ENCODE data around the gene APBB3.
"Not testable (repeated sequence)": the region's sequence is repeated elsewhere in the genome, so short reads cannot be mapped to it uniquely, and the experiment has no call there.

DNA sequence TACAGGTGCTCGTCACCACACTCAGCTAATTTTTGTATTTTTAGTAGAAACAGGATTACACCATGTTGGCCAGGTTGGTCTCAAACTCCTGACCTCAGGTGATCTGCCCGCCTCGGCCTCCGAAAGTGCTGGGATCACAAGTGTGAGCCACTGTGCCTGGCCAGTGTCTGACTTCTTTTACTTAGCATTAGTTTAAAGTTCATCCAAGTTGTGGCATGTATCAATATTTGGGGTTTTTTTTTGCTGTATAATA lies 39.0 kb upstream of the APBB3 start:
- TF ChIP-seq, protein P1, sequence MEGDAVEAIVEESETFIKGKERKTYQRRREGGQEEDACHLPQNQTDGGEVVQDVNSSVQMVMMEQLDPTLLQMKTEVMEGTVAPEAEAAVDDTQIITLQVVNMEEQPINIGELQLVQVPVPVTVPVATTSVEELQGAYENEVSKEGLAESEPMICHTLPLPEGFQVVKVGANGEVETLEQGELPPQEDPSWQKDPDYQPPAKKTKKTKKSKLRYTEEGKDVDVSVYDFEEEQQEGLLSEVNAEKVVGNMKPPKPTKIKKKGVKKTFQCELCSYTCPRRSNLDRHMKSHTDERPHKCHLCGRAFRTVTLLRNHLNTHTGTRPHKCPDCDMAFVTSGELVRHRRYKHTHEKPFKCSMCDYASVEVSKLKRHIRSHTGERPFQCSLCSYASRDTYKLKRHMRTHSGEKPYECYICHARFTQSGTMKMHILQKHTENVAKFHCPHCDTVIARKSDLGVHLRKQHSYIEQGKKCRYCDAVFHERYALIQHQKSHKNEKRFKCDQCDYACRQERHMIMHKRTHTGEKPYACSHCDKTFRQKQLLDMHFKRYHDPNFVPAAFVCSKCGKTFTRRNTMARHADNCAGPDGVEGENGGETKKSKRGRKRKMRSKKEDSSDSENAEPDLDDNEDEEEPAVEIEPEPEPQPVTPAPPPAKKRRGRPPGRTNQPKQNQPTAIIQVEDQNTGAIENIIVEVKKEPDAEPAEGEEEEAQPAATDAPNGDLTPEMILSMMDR (IDR thresholded peaks at IDR 0.05; ENCODE audit: poor library complexity, severe bottlenecking) = not testable (repeated sequence)
- TF ChIP-seq EP300 (conservative IDR thresholded peaks at IDR 0.05; ENCODE audit: poor library complexity, severe bottlenecking); EZH2 (IDR thresholded peaks at IDR 0.05; ENCODE audit: borderline replicate concordance, insufficient read depth, low read length, poor library complexity, severe bottlenecking); REST (IDR thresholded peaks at IDR 0.05; ENCODE audit: borderline replicate concordance); POLR2AphosphoS5 (IDR thresholded peaks at IDR 0.05); MXI1 (conservative IDR thresholded peaks at IDR 0.05; ENCODE audit: poor library complexity, severe bottlenecking): not testable (repeated sequence)

Measured in neural cell (in vitro differentiated cells).